Stimulated activated CD4-positive, alpha-beta T cell treated with anti-CD3 and anti-CD28 coated beads, Interleukin-2, amount 100 ng/mL, for 24 hours (primary cell): ENCODE data around the gene FAM131A.

Source experiments
- DNase-seq, 2 donors: peaks; one replicate each; pipeline ENCODE4 v3.0.0-alpha.2; 2020

The FAM131A gene

DNA sequence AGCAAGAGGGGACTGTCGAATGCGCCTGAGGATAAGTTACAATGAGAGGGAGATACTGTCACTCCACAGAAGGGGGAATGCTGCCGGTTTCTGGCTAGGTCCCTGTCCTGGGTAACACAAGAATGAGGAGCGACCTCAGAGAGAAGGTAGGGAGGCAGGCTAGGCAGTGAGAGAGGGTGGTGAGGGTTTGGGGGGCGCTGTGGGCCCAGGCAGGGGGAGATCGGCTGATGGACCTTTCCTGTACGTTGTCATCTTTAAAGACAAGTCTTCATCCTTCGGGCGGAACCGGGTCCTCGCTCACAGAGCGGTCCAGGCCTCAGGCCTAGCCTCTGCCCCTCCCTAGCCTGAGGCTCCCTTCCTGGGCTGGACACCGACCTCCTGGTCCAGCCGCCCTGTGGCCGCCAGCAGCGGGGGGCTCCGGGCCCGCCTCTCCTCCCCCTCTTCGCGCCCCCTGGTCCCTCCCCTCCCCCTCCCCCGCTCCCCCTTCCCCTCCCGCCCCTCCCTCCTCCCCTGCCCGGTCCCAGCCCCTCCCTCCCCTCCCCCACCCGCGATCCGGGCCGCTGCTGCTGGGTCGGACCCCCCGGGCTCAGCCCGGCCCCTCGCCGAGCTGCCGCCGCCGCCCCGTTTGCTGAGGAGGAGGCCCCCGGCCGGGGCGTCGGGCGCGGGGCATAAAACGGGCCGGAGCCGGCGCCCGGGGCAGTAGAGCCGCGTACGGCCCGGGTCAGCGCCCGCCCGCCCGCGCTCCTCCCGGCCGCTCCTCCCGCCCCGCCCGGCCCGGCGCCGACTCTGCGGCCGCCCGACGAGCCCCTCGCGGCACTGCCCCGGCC, 42.2 kb downstream of the FAM131A start, which contains the start of gene CHRD:
Gene CHRD, plus strand, starts transcription at position 697 of the 827 bp plus-strand sequence. CDS start 265 bp downstream, outside the sequence.
- DNase-seq = no peak

GRCh38 chr3:184380185-184380626, 42.8 kb downstream of the FAM131A start:
- DNase-seq = peak; percentile 36 to 46

DNA sequence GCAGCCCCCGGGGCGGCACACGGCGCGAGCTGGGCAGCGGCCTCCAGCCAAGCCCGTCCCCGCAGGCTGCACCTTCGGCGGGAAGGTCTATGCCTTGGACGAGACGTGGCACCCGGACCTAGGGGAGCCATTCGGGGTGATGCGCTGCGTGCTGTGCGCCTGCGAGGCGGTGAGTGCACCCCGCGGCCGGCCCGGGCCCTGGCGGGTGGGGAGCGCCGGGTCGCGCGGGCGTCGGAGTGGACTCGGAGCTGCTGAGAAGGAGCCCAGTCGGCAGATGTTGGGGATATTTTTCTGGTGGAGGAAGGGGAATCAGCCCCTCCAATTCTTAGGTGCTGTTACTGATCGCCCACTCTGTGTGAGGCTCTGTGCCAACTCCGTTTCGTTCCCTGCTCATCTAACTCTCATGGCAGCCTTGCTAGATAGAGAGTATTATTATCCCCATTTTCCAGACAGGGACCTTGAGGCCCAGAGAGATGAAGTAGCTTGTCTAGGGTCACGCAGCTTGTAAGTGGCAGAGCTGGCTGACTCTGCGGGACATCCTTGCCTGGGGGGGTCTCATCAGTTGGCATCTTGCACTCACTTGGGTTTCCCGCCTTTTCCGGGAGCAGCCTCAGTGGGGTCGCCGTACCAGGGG, 43.3 kb downstream of the FAM131A start:
- DNase-seq = peak in 1 of 2 donors; percentile 22

DNA sequence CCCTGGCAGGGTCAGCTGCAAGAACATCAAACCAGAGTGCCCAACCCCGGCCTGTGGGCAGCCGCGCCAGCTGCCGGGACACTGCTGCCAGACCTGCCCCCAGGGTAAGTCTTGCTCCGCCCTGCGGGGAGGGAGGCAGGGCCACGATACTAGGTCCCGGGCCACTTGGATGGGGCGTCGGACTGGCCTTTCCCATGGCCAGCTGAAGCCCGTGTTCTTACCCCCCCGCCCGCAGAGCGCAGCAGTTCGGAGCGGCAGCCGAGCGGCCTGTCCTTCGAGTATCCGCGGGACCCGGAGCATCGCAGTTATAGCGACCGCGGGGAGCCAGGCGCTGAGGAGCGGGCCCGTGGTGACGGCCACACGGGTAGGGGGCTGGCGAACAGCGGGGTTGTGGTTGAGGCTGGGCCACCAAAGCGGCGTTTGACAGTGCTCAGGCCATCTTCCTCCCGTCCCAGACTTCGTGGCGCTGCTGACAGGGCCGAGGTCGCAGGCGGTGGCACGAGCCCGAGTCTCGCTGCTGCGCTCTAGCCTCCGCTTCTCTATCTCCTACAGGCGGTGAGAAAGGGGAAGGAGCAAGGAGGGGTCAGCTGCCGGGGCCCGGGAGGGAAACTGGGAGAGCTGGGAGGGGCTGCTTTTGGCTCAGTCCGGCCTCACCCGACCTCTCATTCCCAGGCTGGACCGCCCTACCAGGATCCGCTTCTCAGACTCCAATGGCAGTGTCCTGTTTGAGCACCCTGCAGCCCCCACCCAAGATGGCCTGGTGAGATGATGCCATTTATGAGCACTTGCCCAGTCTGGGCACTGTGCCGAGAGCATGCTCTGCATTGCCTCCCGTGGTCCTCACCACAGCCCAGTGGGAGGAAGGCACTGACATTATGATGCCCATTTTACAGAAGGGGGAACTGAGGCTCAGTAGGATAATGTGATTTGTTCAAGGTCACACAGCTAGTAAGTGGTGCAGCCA, 44.1 kb downstream of the FAM131A start:
- peak in 1 of 2 donors; percentile 24 for DNase-seq

DNA sequence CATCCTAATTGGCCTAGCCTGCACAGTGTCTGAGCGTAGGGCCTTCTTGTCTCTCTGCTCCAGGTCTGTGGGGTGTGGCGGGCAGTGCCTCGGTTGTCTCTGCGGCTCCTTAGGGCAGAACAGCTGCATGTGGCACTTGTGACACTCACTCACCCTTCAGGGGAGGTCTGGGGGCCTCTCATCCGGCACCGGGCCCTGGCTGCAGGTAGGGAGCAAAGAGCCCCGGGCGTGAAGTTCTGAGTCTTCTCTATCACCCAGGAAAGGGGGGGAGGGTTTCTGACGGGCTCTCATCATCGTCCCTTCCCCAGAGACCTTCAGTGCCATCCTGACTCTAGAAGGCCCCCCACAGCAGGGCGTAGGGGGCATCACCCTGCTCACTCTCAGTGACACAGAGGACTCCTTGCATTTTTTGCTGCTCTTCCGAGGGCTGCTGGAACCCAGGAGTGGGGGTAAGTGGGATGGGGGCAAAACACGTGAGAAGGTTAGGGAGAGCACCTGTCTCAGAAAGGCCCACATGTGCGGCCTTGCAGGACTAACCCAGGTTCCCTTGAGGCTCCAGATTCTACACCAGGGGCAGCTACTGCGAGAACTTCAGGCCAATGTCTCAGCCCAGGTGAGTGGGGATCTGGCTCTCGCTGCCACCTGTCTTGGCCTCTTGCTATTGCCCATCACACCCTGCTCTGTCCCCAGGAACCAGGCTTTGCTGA, 45.1 kb downstream of the FAM131A start:
- no peak for DNase-seq

GRCh38 chr3:184383033-184383740, 45.8 kb downstream of the FAM131A start:
- no peak for DNase-seq

DNA sequence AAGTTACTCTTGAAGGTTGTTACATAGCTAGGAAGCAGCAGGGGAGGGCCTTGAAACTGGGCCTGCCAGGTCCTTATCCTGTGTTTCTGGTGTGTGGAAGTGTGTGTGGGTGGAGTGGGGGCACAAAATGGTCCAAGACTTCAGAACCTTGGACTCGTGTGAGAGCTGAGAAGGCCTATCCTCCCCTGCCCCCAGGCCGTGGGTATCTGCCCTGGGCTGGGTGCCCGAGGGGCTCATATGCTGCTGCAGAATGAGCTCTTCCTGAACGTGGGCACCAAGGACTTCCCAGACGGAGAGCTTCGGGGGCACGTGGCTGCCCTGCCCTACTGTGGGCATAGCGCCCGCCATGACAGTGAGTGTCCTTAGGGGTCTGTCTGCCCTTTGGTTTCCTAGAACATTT, 46.9 kb downstream of the FAM131A start:
- DNase-seq = no peak

GRCh38 chr3:184384856-184385422, 47.5 kb downstream of the FAM131A start:
- DNase-seq = no peak

DNA sequence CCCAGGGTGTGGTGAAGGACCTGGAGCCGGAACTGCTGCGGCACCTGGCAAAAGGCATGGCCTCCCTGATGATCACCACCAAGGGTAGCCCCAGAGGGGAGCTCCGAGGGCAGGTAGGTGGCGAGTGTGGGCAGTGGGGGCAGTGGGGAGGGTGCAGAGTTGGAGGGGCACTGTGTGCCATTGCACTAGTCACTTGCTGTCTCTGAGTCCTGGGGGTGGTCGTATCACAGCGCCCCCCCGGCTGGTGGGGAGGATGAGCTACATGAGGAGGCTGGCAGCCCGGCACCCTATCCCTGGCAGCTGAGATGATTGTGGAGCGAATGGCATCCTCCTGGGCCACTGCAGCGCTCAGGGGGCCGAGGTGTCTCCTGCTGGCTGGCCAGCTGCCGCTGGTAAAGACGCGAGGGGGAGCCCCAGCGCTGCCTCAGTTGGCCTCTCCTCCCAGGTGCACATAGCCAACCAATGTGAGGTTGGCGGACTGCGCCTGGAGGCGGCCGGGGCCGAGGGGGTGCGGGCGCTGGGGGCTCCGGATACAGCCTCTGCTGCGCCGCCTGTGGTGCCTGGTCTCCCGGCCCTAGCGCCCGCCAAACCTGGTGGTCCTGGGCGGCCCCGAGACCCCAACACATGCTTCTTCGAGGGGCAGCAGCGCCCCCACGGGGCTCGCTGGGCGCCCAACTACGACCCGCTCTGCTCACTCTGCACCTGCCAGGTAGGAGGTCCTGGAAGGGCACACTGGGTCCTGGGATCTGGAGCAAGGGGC, 48.8 kb downstream of the FAM131A start:
- no peak for DNase-seq

- no peak for DNase-seq
These were observed 49.8 kb downstream of the FAM131A start for GRCh38 chr3:184387174-184387714.

DNA sequence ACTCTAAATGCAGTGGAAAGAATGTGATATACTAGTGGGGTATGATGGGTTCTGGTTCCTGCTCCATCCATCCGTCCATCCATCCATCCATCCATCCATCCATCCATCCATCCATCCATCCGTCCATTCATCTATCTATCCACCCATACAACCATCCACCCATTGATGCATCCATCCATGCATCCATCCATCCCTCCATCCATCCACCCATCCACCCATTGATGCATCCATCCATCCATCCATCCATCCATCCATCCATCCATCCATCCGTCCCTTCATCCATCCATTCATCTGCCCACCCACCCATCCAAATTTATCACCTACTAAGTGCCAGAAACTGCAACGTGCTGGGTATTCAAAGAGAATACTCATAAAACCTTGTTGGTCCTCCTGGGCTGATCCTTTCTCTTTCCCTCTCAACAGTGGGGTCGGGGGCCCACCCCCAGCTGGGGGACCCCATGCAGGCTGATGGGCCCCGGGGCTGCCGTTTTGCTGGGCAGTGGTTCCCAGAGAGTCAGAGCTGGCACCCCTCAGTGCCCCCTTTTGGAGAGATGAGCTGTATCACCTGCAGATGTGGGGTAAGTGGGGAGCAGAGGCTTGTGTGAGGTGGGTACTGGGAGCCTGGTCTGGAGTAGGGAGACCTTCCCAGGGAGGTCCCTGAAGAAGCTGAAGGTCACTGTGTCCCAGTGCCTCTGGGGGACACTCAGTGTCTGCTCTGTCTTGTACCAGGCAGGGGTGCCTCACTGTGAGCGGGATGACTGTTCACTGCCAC, 51.0 kb downstream of the FAM131A start:
- DNase-seq = no peak

- no peak for DNase-seq
These were observed 51.5 kb downstream of the FAM131A start for GRCh38 chr3:184388936-184389230.

- DNase-seq = no peak
These were observed 52.0 kb downstream of the FAM131A start for GRCh38 chr3:184389384-184389783.

DNA sequence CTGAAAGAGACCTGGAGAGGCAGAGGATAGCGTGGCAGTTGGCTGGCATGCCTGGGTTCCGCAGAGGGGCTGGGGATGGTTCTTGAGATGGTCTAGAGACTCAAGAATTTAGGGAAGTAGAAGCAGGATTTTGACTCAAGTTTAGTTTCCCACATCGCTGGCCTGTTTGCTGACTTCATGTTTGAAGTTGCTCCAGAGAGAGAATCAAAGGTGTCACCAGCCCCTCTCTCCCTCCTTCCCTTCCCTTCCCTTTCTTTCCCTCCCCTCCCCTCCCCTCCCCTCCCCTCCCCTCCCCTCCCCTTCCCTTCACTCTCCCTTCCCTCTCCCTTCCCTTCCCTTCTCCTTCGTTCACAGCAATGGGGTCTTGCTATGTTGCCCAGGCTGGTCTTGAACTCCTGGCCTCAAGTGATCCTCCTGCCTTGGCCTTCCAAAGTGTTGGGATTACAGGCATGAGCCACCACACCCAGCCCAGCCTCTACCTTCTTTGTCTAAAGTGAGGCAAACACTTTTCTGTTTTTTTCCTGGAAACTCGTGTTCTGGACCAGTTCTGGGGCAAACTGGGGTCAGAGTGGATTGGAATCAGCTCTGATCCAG, 52.6 kb downstream of the FAM131A start:
- no peak for DNase-seq

DNA sequence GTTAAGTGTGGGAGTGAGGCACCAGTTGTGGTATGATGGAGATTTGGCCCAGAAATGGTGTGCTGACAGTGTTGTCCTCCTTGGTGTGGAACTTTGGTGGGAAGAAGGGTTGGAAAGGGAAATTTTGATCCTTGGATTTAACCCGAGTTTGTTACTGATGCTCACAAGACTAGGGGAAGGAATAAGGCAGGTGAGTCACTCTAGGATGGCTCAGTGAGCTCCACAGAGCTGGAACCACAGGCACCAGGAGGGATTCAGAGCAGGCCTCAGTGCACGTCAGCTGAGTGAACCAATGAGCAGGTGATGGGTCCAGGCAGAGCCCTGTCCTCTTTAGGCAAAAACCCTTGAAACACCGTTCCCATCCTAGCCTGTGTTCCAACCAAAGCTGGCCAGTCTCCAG, 53.9 kb downstream of the FAM131A start:
- DNase-seq = no peak

DNA sequence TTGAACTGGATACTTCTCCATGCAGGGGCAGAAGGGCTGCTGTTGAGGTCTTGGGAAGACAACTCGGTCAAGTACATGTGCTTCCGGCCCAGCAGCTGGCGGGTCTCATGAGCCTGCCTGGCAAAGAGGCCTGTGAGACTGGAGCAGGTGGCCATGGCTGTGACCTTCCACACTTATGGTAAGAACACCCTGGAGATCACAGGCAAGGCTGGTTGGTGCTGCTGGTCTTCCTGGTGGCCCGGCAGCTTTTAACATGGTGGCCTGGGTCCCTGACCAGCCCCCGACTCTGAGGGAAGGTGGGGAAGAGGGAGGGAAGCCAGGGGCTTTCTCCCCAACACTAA, 57.9 kb downstream of the FAM131A start:
- DNase-seq = no peak
